Upper lobe of left lung (tissue), 4 donors: Measurements from ENCODE around the gene TAS2R60.
"Not testable (repeated sequence)": the region's sequence is repeated elsewhere in the genome, so short reads cannot be mapped to it uniquely, and the experiment has no call there.

ENCODE experiments used
- CTCF ChIP-seq, 6 experiments: fragments of 450-650 bp in 4 of 6; fragments of 200-600 bp in 2 of 6; sonication (generic) in 2 of 6; IDR thresholded peaks; one replicate each; pipeline ENCODE4 v1.5.1; 2016 to 2019; ENCODE audit warnings: antibody characterized with exemption in 6 of 6
- EP300 ChIP-seq, 4 donors: sonication (generic); formaldehyde crosslinking; IDR thresholded peaks; one replicate each; pipeline ENCODE4 v1.5.1; 2017; ENCODE audit warnings: antibody characterized with exemption in 4 of 4, control low read depth in 2 of 4
- POLR2A ChIP-seq, 4 donors: fragments of 450-650 bp; IDR thresholded peaks; one replicate each; pipeline ENCODE4 v1.5.1; 2016 to 2017; ENCODE audit warnings: antibody characterized with exemption in 4 of 4, mild to moderate bottlenecking in 2 of 4
- POLR2AphosphoS5 ChIP-seq, 2 donors: sonication (generic); formaldehyde crosslinking; IDR thresholded peaks; one replicate each; pipeline ENCODE4 v1.5.1; 2017; ENCODE audit warnings: antibody characterized with exemption in 2 of 2

DNA sequence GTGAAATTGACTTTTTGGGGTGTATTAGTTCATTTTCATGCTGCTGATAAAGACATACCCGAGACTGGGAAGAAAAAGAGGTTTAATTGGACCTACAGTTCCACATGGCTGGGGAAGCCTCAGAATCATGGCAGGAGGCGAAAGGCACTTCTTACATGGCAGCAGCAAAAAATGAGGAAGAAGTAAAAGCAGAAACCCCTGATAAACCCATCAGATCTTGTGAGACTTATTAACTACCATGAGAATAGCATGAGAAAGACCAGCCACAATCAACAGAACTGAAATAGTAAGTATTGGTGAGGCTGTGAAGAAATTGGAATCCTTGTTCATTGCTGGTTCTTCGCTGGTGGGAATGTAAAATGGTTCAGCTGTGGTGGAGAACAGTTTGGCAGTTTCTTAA, 43.0 kb downstream of the TAS2R60 start:
- TF ChIP-seq CTCF, POLR2A, EP300, POLR2AphosphoS5 (IDR thresholded peaks at IDR 0.05): not testable (repeated sequence)
